ENCODE measurements around the gene COL23A1. TPM values are rescaled to one million over a fixed set of nuclear protein-coding genes. Genes with fewer than 3 reads are reported as not detected.
A peak's percentile ranks its signal among the peaks of the same experiment; 100 is the strongest.

The COL23A1 gene
- polyA plus RNA-seq, 2 of the 4 experiments (the other 2 are of a cell fraction), result not detected

DNA sequence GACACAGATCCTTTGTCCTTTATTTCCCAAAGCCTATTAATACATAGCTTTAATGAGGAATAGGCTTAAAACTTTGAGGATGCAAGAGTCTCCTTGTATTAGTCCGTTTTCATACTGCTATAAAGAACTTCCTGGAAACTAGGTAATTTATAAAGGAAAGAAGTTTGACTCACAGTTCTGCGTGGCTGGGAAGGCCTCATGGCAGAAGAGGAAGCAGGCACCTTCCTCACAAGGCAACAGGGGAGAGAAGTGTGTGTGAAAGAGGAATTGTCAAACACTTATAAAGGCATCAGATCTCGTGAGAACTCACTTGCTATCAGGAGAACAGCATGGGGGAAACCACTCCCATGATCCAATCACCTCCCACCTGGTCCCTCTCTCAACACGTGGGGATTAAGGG is 42.1 kb upstream of the COL23A1 start:
- H3K27ac ChIP-seq, result no peak overlapping the region
- no peak overlapping the region for H3K4me3 ChIP-seq
- ChIA-PET POLR2A (no interaction called here), CTCF (no interaction called here)
- H3K4me2 ChIP-seq, result no peak overlapping the region
- FAIRE-seq (no peak), ATAC-seq (no peak), DNase-seq (ENCODE audit: low read depth in 1 of 2, low spot score in 1 of 2) (no peak)
- H3K4me1 ChIP-seq, result no peaks in the 10 kb centered on the region
- H3K9me3 ChIP-seq, result peaks cover 42% of the 10 kb centered on the region
- TF ChIP-seq ZNF302 (CRISPR knock-in tag; IDR thresholded peaks at IDR 0.05) (no peak), KDM5A (IDR thresholded peaks at IDR 0.05) (no peak), NR3C1 (IDR thresholded peaks at IDR 0.05) (no peak), RFX5 (IDR thresholded peaks at IDR 0.05) (no peak), ATOH8 (CRISPR knock-in tag; IDR thresholded peaks at IDR 0.05; ENCODE audit: low read depth) (no peak), NPAS2 (CRISPR knock-in tag; IDR thresholded peaks at IDR 0.05; ENCODE audit: borderline replicate concordance) (no peak), ZC3H11A (IDR thresholded peaks at IDR 0.05) (no peak), HOXA7 (CRISPR knock-in tag; IDR thresholded peaks at IDR 0.05) (no peak), HEYL (CRISPR knock-in tag; IDR thresholded peaks at IDR 0.05) (no peak), USF2 (IDR thresholded peaks at IDR 0.05) (no peak), ESRRA (IDR thresholded peaks at IDR 0.05; ENCODE audit: borderline replicate concordance, low read length) (no peak), RAD21 (conservative IDR thresholded peaks at IDR 0.05 in 1 of 2, IDR thresholded peaks at IDR 0.05 in 1 of 2) (no peak)
- TF ChIP-seq, protein P1, sequence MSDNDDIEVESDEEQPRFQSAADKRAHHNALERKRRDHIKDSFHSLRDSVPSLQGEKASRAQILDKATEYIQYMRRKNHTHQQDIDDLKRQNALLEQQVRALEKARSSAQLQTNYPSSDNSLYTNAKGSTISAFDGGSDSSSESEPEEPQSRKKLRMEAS (IDR thresholded peaks at IDR 0.05), result no peak
- TF ChIP-seq, protein P2, sequence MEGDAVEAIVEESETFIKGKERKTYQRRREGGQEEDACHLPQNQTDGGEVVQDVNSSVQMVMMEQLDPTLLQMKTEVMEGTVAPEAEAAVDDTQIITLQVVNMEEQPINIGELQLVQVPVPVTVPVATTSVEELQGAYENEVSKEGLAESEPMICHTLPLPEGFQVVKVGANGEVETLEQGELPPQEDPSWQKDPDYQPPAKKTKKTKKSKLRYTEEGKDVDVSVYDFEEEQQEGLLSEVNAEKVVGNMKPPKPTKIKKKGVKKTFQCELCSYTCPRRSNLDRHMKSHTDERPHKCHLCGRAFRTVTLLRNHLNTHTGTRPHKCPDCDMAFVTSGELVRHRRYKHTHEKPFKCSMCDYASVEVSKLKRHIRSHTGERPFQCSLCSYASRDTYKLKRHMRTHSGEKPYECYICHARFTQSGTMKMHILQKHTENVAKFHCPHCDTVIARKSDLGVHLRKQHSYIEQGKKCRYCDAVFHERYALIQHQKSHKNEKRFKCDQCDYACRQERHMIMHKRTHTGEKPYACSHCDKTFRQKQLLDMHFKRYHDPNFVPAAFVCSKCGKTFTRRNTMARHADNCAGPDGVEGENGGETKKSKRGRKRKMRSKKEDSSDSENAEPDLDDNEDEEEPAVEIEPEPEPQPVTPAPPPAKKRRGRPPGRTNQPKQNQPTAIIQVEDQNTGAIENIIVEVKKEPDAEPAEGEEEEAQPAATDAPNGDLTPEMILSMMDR (IDR thresholded peaks at IDR 0.05), result no peak
- 9% methylated on average over 4 of the region's 4 CpGs for WGBS (ENCODE audit: missing lambda C conversion rate)

DNA sequence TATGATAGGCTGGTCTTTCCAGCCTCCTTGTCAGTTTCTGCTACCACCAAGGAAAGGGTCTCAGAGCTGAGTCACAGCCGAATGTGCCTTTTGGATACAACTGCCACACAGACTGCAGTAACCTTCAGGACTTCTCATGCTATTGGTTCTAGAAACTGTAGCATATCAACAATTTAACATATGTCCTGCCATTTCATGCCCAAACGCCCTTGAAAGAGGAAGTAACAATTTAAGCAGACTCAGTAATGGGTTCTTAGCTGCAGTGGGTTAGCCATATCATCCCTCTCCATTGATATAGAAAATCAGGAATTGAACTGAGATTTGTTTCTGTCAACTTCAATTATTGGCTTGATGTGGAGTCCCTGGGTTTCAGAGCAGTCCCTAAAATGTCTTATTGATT is 40.8 kb upstream of the COL23A1 start:
- POLR2A ChIA-PET, result no interaction called here
- TF ChIP-seq EHMT2 (IDR thresholded peaks at IDR 0.05; ENCODE audit: low read depth) (no peak), ZNF302 (CRISPR knock-in tag; IDR thresholded peaks at IDR 0.05) (no peak), CBX2 (IDR thresholded peaks at IDR 0.05; ENCODE audit: borderline replicate concordance, low read depth) (no peak), SMC3 (IDR thresholded peaks at IDR 0.05) (no peak), KDM1A (IDR thresholded peaks at IDR 0.05; ENCODE audit: low read depth) (no peak), USF2 (IDR thresholded peaks at IDR 0.05) (no peak)
- TF ChIP-seq, protein P3, sequence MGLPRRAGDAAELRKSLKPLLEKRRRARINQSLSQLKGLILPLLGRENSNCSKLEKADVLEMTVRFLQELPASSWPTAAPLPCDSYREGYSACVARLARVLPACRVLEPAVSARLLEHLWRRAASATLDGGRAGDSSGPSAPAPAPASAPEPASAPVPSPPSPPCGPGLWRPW (IDR thresholded peaks at IDR 0.05), result no peak
- FAIRE-seq, result no peak
- Histone ChIP-seq H3K4me2 (no peak overlapping the region), H3K4me1 (no peaks in the 10 kb centered on the region), H3K9me3 (peaks cover 43% of the 10 kb centered on the region), H3K4me3 (no peak overlapping the region), H3K27ac (no peak overlapping the region)
- no peak for DNase-seq (ENCODE audit: low read depth in 1 of 2, low spot score in 1 of 2)
- 11% methylated on average over 2 of the region's 2 CpGs for WGBS (ENCODE audit: missing lambda C conversion rate)
- CTCF ChIA-PET, result no interaction called here
- no peak for ATAC-seq

DNA sequence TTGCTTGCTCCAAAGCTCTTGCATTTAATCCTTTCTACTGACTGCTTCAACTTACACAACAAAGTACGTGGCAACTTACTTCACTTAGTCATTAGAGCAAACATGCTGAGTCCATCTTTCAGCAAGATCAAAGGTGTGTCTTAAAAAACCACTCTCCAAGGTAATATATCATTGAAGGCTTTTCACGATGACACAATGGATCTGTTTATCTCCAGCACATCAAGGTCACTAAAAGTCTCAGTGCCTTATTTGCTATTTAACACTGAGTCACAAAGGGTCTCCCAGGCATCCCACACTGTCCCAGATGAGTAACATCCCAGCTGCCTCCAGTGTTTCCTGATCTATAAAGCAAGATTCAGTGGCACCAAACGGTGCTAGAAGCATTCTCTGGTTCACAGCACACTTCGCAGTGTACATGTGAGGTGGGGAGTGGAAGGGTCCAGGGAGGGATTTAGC is 40.3 kb upstream of the COL23A1 start:
- ChIA-PET CTCF (no interaction called here), POLR2A (no interaction called here)
- H3K9me3 ChIP-seq, result peaks cover 43% of the 10 kb centered on the region
- H3K4me2 ChIP-seq, result no peak overlapping the region
- FAIRE-seq, result peak; percentile 32
- ATAC-seq, result no peak
- H3K4me3 ChIP-seq, result no peak overlapping the region
- H3K4me1 ChIP-seq, result peaks cover under 1% of the 10 kb centered on the region; the same call in 2 of the 3 replicates
- peak in 1 of 2 experiments; percentile 51 for DNase-seq (ENCODE audit: low read depth in 1 of 2, low spot score in 1 of 2)
- H3K27ac ChIP-seq, result no peak overlapping the region
- 9% methylated on average over 4 of the region's 4 CpGs for WGBS (ENCODE audit: missing lambda C conversion rate)
- TF ChIP-seq, protein P4, sequence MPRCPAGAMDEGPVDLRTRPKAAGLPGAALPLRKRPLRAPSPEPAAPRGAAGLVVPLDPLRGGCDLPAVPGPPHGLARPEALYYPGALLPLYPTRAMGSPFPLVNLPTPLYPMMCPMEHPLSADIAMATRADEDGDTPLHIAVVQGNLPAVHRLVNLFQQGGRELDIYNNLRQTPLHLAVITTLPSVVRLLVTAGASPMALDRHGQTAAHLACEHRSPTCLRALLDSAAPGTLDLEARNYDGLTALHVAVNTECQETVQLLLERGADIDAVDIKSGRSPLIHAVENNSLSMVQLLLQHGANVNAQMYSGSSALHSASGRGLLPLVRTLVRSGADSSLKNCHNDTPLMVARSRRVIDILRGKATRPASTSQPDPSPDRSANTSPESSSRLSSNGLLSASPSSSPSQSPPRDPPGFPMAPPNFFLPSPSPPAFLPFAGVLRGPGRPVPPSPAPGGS (IDR thresholded peaks at IDR 0.05), result no peak
- peak; percentile 55; the same call in 1 of the 2 replicates for TF ChIP-seq GATA3 (IDR thresholded peaks at IDR 0.05; ENCODE audit: borderline replicate concordance)
- TF ChIP-seq ZFP36 (IDR thresholded peaks at IDR 0.05; ENCODE audit: borderline replicate concordance, partially characterized antibody), result no peak
- TF ChIP-seq JUNB (IDR thresholded peaks at IDR 0.05), result peak; percentile 69
- TF ChIP-seq FOSL2 (IDR thresholded peaks at IDR 0.05), result 0 out of 2 replicates have a peak, but pooled peaks have one; percentile 8
- TF ChIP-seq FOSL2 (CRISPR knock-in tag; IDR thresholded peaks at IDR 0.05), result peak; percentile 32; the same call in 1 of the 2 replicates
- no peak for TF ChIP-seq HOXB13 (CRISPR knock-in tag; IDR thresholded peaks at IDR 0.05; ENCODE audit: low read depth)

All from A549 (cell line).